ENCODE results near the gene DMD. TPM values are rescaled to one million over a fixed set of nuclear protein-coding genes. Genes with fewer than 3 reads are reported as not detected.

The DMD gene
- polyA plus RNA-seq, 2 of the 4 experiments (the other 2 are of a cell fraction) = 0.03 TPM; not detected in 1

GRCh38 chrX:33178218-33178617 lies 33.1 kb downstream of the DMD start:
- no peak for TF ChIP-seq RFX5 (IDR thresholded peaks at IDR 0.05)
- no peak for TF ChIP-seq HEYL (CRISPR knock-in tag; IDR thresholded peaks at IDR 0.05)
- no peak for TF ChIP-seq ATOH8 (CRISPR knock-in tag; IDR thresholded peaks at IDR 0.05; ENCODE audit: low read depth)
- TF ChIP-seq MAZ (IDR thresholded peaks at IDR 0.05; ENCODE audit: borderline replicate concordance, low read depth, low read length) = no peak
- TF ChIP-seq KDM1A (IDR thresholded peaks at IDR 0.05; ENCODE audit: low read depth) = no peak
- TF ChIP-seq RCOR1 (IDR thresholded peaks at IDR 0.05; ENCODE audit: low read depth, low read length) = no peak
- no peak for TF ChIP-seq HOXB5 (CRISPR knock-in tag; IDR thresholded peaks at IDR 0.05)
- no peak for TF ChIP-seq TP53 (CRISPR knock-in tag; IDR thresholded peaks at IDR 0.05)
- no peak for TF ChIP-seq FOSB (CRISPR knock-in tag; IDR thresholded peaks at IDR 0.05)
- no peak for TF ChIP-seq EHF (CRISPR knock-in tag; IDR thresholded peaks at IDR 0.05)
- no peak for TF ChIP-seq POLR2AphosphoS2 (conservative IDR thresholded peaks at IDR 0.05; ENCODE audit: low read length)
- TF ChIP-seq HES2 (IDR thresholded peaks at IDR 0.05) = no peak
- TF ChIP-seq ZC3H11A (IDR thresholded peaks at IDR 0.05) = no peak
- TF ChIP-seq ESRRA (IDR thresholded peaks at IDR 0.05; ENCODE audit: borderline replicate concordance, low read length) = no peak
- no peak for TF ChIP-seq EP300 (IDR thresholded peaks at IDR 0.05)
- TF ChIP-seq EHMT2 (IDR thresholded peaks at IDR 0.05; ENCODE audit: low read depth) = no peak
- no peak for TF ChIP-seq ZNF302 (CRISPR knock-in tag; IDR thresholded peaks at IDR 0.05)
- no peak for TF ChIP-seq BHLHE40 (IDR thresholded peaks at IDR 0.05; ENCODE audit: low read depth, low read length)
- TF ChIP-seq GATA3 (IDR thresholded peaks at IDR 0.05; ENCODE audit: borderline replicate concordance) = no peak
- TF ChIP-seq HOXA7 (CRISPR knock-in tag; IDR thresholded peaks at IDR 0.05) = no peak
- H3K4me1 ChIP-seq = no peaks in the 10 kb centered on the region
- 22% methylated on average over 4 of the region's 4 CpGs for WGBS (ENCODE audit: missing lambda C conversion rate)
- DNase-seq (ENCODE audit: low read depth in 1 of 2, low spot score in 1 of 2) (no peak), FAIRE-seq (no peak), ATAC-seq (no peak)
- no peaks in the 10 kb centered on the region for H3K9me3 ChIP-seq
- H3K27ac ChIP-seq = no peak overlapping the region
- ChIA-PET POLR2A (no interaction called here), CTCF (no interaction called here)
- H3K4me2 ChIP-seq = no peak overlapping the region
- no peak overlapping the region for H3K4me3 ChIP-seq

GRCh38 chrX:33175201-33175600 lies 36.1 kb downstream of the DMD start:
- CTCF ChIA-PET = no interaction called here

More at GRCh38 chrX:33175201-33175600, 36.1 kb downstream of the DMD start:
- H3K9me3 ChIP-seq = no peaks in the 10 kb centered on the region
- ATAC-seq = no peak
- no peak for DNase-seq (ENCODE audit: low read depth in 1 of 2, low spot score in 1 of 2)
- peak; percentile 13 for FAIRE-seq
- no peaks in the 10 kb centered on the region for H3K4me1 ChIP-seq
- POLR2A ChIA-PET = no interaction called here
- 9% methylated on average over 1 of the region's 1 CpG for WGBS (ENCODE audit: missing lambda C conversion rate)
- no peak overlapping the region for H3K27ac ChIP-seq
- H3K4me3 ChIP-seq = no peak overlapping the region
- TF ChIP-seq E2F6 (IDR thresholded peaks at IDR 0.05; ENCODE audit: borderline replicate concordance, low read depth) (no peak), KDM1A (IDR thresholded peaks at IDR 0.05; ENCODE audit: low read depth) (no peak), MAX (IDR thresholded peaks at IDR 0.05) (no peak), HOXB5 (CRISPR knock-in tag; IDR thresholded peaks at IDR 0.05) (no peak), USF2 (IDR thresholded peaks at IDR 0.05) (no peak), RNF2 (IDR thresholded peaks at IDR 0.05; ENCODE audit: borderline replicate concordance, low read depth) (no peak), JUN (IDR thresholded peaks at IDR 0.05) (no peak), HOXB13 (CRISPR knock-in tag; IDR thresholded peaks at IDR 0.05; ENCODE audit: low read depth) (no peak), RAD21 (conservative IDR thresholded peaks at IDR 0.05 in 1 of 2, IDR thresholded peaks at IDR 0.05 in 1 of 2) (no peak), CTCF (IDR thresholded peaks at IDR 0.05) (no peak), PHF8 (IDR thresholded peaks at IDR 0.05; ENCODE audit: borderline replicate concordance, low read depth) (no peak), HES2 (IDR thresholded peaks at IDR 0.05) (no peak), CBX2 (IDR thresholded peaks at IDR 0.05; ENCODE audit: borderline replicate concordance, low read depth) (no peak), NR3C1 (IDR thresholded peaks at IDR 0.05) (no peak)
- H3K4me2 ChIP-seq = no peak overlapping the region

All from A549 (cell line).